Gastroesophageal sphincter (tissue), 4 donors: Measurements from ENCODE around the gene HUS1B. TPM values are rescaled to one million over a fixed set of nuclear protein-coding genes. Genes with fewer than 3 reads are reported as not detected.
"Not testable (repeated sequence)": the region's sequence is repeated elsewhere in the genome, so short reads cannot be mapped to it uniquely, and the experiment has no call there.

Source experiments
- ATAC-seq: fragments of 150-250 bp; one replicate; pipeline ENCODE4 v1.9.1; 2016; ENCODE audit warnings: mild to moderate bottlenecking, moderate library complexity
- H3K27ac ChIP-seq, 4 donors: fragments of 200-600 bp; sonication (generic) in 3 of 4; 1 replicate in 3 of 4; 2 replicates in 1 of 4; pipeline ENCODE4 v1.5.1; 2016 to 2019
- H3K27me3 ChIP-seq: fragments of 200-600 bp; sonication (generic); one replicate; pipeline ENCODE4 v1.5.1; 2019
- H3K36me3 ChIP-seq, 2 donors: fragments of 200-600 bp; sonication (generic); one replicate each; pipeline ENCODE4 v1.5.1; 2019; ENCODE audit warnings: control low read depth in 1 of 2
- H3K4me1 ChIP-seq, 3 donors: fragments of 200-600 bp; sonication (generic); 1 replicate in 2 of 3; 2 replicates in 1 of 3; pipeline ENCODE4 v1.5.1; 2016 to 2019; ENCODE audit warnings: control low read depth in 2 of 3
- H3K4me3 ChIP-seq, 2 donors: fragments of 200-600 bp; sonication (generic); one replicate each; pipeline ENCODE4 v1.5.1; 2019; ENCODE audit warnings: mild to moderate bottlenecking in 1 of 2, moderate library complexity in 1 of 2
- H3K9me3 ChIP-seq, 3 donors: fragments of 200-600 bp; sonication (generic); one replicate each; pipeline ENCODE4 v1.5.1; 2017 to 2019; ENCODE audit warnings: control low read depth in 2 of 3
- CTCF ChIP-seq, 4 experiments: fragments of 200-600 bp in 2 of 4; fragments of 450-650 bp in 2 of 4; sonication (generic) in 1 of 4; IDR thresholded peaks; one replicate each; pipeline ENCODE4 v1.5.1; 2017 to 2019; ENCODE audit warnings: antibody characterized with exemption in 4 of 4, mild to moderate bottlenecking in 2 of 4, moderate library complexity in 2 of 4
- EP300 ChIP-seq: sonication (generic); formaldehyde crosslinking; IDR thresholded peaks from one replicate; pipeline ENCODE4 v1.6.1; 2017; ENCODE audit warnings: antibody characterized with exemption, mild to moderate bottlenecking
- POLR2A ChIP-seq, 2 donors: fragments of 450-650 bp; IDR thresholded peaks; one replicate each; pipeline ENCODE4 v1.6.1; 2017; ENCODE audit warnings: antibody characterized with exemption in 2 of 2, mild to moderate bottlenecking in 2 of 2, moderate library complexity in 1 of 2
- POLR2AphosphoS5 ChIP-seq: sonication (generic); formaldehyde crosslinking; IDR thresholded peaks from one replicate; pipeline ENCODE4 v1.6.1; 2017; ENCODE audit warnings: antibody characterized with exemption
- WGBS, 2 donors: methylation state at CpG; one replicate each; pipeline ENCODE4 v1.1.5; 2018; ENCODE audit warnings: low coverage in 1 of 2; 5-methylcytosine and 5-hydroxymethylcytosine counted together
- total RNA-seq, 4 donors: library from RNA; depleted of rRNA; stranded (reverse); fragments of >200 nt; gene quantifications; one replicate each; pipeline ENCODE4 v1.1.0, GENCODE V29; 2016

The HUS1B gene
- total RNA-seq, 4 donors from 2014 or later: 0.77 to 2.3 (median 2.0) TPM; not detected in 1

- TF ChIP-seq POLR2A (IDR thresholded peaks at IDR 0.05): no peak
- no peak for TF ChIP-seq CTCF (IDR thresholded peaks at IDR 0.05)
- no peak for TF ChIP-seq POLR2AphosphoS5
- TF ChIP-seq EP300: no peak
- no peak overlapping the region for H3K27ac ChIP-seq
- ATAC-seq: no peak
- H3K4me1 ChIP-seq: peaks cover 0 to 27% (median 4%) of the 10 kb centered on the region in 3 donors
- no peaks in the 10 kb centered on the region for H3K9me3 ChIP-seq
- H3K27me3 ChIP-seq: no peaks in the 10 kb centered on the region
- peaks cover 0 to 1% of the 10 kb centered on the region in 2 donors for H3K36me3 ChIP-seq
- no peak overlapping the region for H3K4me3 ChIP-seq
These were observed 17.5 kb upstream of the HUS1B start for GRCh38 chr6:674406-674805.

GRCh38 chr6:667253-667927 is 10.5 kb upstream of the HUS1B start:
- Histone ChIP-seq H3K4me3 (no peak overlapping the region), H3K27ac (no peak overlapping the region), H3K4me1 (no peaks in the 10 kb centered on the region), H3K27me3 (no peaks in the 10 kb centered on the region), H3K36me3 (peaks cover 0 to 7% of the 10 kb centered on the region in 2 donors), H3K9me3 (no peaks in the 10 kb centered on the region)
- WGBS, 2 donors: 91 to 100% methylated on average over 1 to 4 of the region's 7 CpGs
- no peak for ATAC-seq
- TF ChIP-seq POLR2A (IDR thresholded peaks at IDR 0.05): no peak
- no peak for TF ChIP-seq POLR2AphosphoS5
- TF ChIP-seq EP300: no peak
- no peak for TF ChIP-seq CTCF (IDR thresholded peaks at IDR 0.05)

GRCh38 chr6:665403-666267 is 8.7 kb upstream of the HUS1B start:
- WGBS, 2 donors: 87 to 91% methylated on average over 5 of the region's 5 CpGs
- Histone ChIP-seq H3K4me1 (no peaks in the 10 kb centered on the region), H3K4me3 (no peak overlapping the region), H3K27ac (no peak overlapping the region), H3K9me3 (no peaks in the 10 kb centered on the region), H3K27me3 (no peaks in the 10 kb centered on the region), H3K36me3 (peaks cover 0 to 7% of the 10 kb centered on the region in 2 donors)
- ATAC-seq: no peak
- TF ChIP-seq POLR2AphosphoS5 (no peak), CTCF (IDR thresholded peaks at IDR 0.05) (no peak), EP300 (no peak), POLR2A (IDR thresholded peaks at IDR 0.05) (no peak)

GRCh38 chr6:663788-664187 is 6.9 kb upstream of the HUS1B start:
- not testable (repeated sequence) for H3K27me3 ChIP-seq, ATAC-seq, H3K27ac ChIP-seq, H3K4me3 ChIP-seq, H3K36me3 ChIP-seq, H3K9me3 ChIP-seq
- peaks cover 0 to 16% (median 7%) of the 10 kb centered on the region in 3 donors for H3K4me1 ChIP-seq
- WGBS, 2 donors: 73 to 100% methylated on average over 2 to 4 of the region's 4 CpGs

- no peak for ATAC-seq
- H3K27ac ChIP-seq: no peak overlapping the region
- no peak overlapping the region for H3K4me3 ChIP-seq
- no peaks in the 10 kb centered on the region for H3K27me3 ChIP-seq
- WGBS, 2 donors: 94% methylated on average over 3 of the region's 13 CpGs; no CpG with 5 or more reads in 1 of the 2 donors
- peaks cover 0 to 46% (median 7%) of the 10 kb centered on the region in 3 donors for H3K4me1 ChIP-seq
- peaks cover 0 to 11% of the 10 kb centered on the region in 2 donors for H3K36me3 ChIP-seq
- TF ChIP-seq POLR2AphosphoS5 (no peak), CTCF (IDR thresholded peaks at IDR 0.05) (no peak), POLR2A (IDR thresholded peaks at IDR 0.05) (no peak), EP300 (no peak)
- no peaks in the 10 kb centered on the region for H3K9me3 ChIP-seq
These were observed 3.0 kb upstream of the HUS1B start for GRCh38 chr6:659716-660581.
